PC-3 (cell line): ENCODE results near the gene SLCO4C1. TPM values are rescaled to one million over a fixed set of nuclear protein-coding genes. Genes with fewer than 3 reads are reported as not detected.

ENCODE experiments used
- ATAC-seq: fragments of 200-7000 bp; cut with Tn5 transposase; 2 replicates; pipeline ENCODE4 v1.9.1; 2020; ENCODE audit warnings: mild to moderate bottlenecking, moderate library complexity
- BruUV-seq: library from RNA; stranded (reverse); fragments of 400-500 nt; replicated peaks from 2 replicates; lab custom pipeline; 2021; lab: Mats Ljungman, UMichigan
- CTCF ChIA-PET: fragments of 300-600 bp; sonication (Branson Sonifier 250); formaldehyde crosslinking; loops from one replicate; lab custom pipeline; 2022; ENCODE audit warnings: antibody characterized with exemption; lab: Charles Lee
- POLR2A ChIA-PET: fragments of 300-600 bp; sonication (Branson Sonifier 250); formaldehyde crosslinking; loops from one replicate; lab custom pipeline; 2022; ENCODE audit warnings: antibody characterized with exemption; ENCODE audit not compliant: unreplicated experiment; lab: Charles Lee
- DNase-seq: peaks from one replicate; pipeline ENCODE4 v3.0.0-alpha.2; 2015
- H2AFZ ChIP-seq: fragments of 300-600 bp; sonication (generic); 2 replicates; pipeline ENCODE4 v1.6.0; 2016; ENCODE audit warnings: antibody characterized with exemption, low read length
- H3F3A ChIP-seq: fragments of 300-600 bp; sonication (generic); one replicate; pipeline ENCODE4 v1.6.0; 2017; ENCODE audit warnings: antibody characterized with exemption, low read length, control low read depth, mild to moderate bottlenecking; ENCODE audit not compliant: unreplicated experiment
- H3K27ac ChIP-seq: fragments of 300-600 bp; sonication (generic); 2 replicates; pipeline ENCODE4 v1.5.1; 2016; ENCODE audit warnings: mild to moderate bottlenecking, low read length
- H3K27me3 ChIP-seq: fragments of 300-600 bp; sonication (generic); 2 replicates; pipeline ENCODE4 v1.6.1; 2016; ENCODE audit warnings: low read length, mixed read lengths
- H3K36me3 ChIP-seq: fragments of 300-600 bp; sonication (generic); 2 replicates; pipeline ENCODE4 v1.6.1; 2016; ENCODE audit warnings: low read depth, mixed run types, low read length, mixed read lengths
- H3K4me1 ChIP-seq: fragments of 300-600 bp; sonication (generic); 2 replicates; pipeline ENCODE4 v1.5.1; 2016; ENCODE audit warnings: low read length; ENCODE audit not compliant: insufficient read depth
- H3K4me2 ChIP-seq: fragments of 300-600 bp; sonication (generic); 2 replicates; pipeline ENCODE4 v1.6.0; 2016; ENCODE audit warnings: low read length
- H3K4me3 ChIP-seq: fragments of 300-600 bp; sonication (generic); 2 replicates; pipeline ENCODE4 v1.5.1; 2016; ENCODE audit warnings: mild to moderate bottlenecking, low read length, mixed read lengths
- H3K79me2 ChIP-seq: fragments of 300-600 bp; sonication (generic); 2 replicates; pipeline ENCODE4 v1.6.1; 2017; ENCODE audit warnings: low read length, mixed read lengths
- H3K9ac ChIP-seq: fragments of 300-600 bp; sonication (generic); 2 replicates; pipeline ENCODE4 v1.6.0; 2016; ENCODE audit warnings: mild to moderate bottlenecking, low read length
- H3K9me2 ChIP-seq: fragments of 300-600 bp; sonication (generic); replicated peaks from 2 replicates; pipeline ENCODE4 v1.6.1; 2016; ENCODE audit warnings: mixed run types, low read length, mixed read lengths
- H3K9me3 ChIP-seq: fragments of 300-600 bp; sonication (generic); 2 replicates; pipeline ENCODE4 v1.6.1; 2016; ENCODE audit warnings: low read length, mixed read lengths
- H4K20me1 ChIP-seq: fragments of 300-600 bp; sonication (generic); 2 replicates; pipeline ENCODE4 v1.6.1; 2016; ENCODE audit warnings: low read length, mixed read lengths
- EZH2 ChIP-seq: fragments of 300-600 bp; sonication (generic); IDR thresholded peaks from one replicate; pipeline ENCODE4 v1.6.1; 2017; ENCODE audit warnings: antibody characterized with exemption, mild to moderate bottlenecking, low read length; ENCODE audit not compliant: unreplicated experiment
- EZH2phosphoT487 ChIP-seq: fragments of 300-600 bp; sonication (generic); IDR thresholded peaks from 2 replicates; pipeline ENCODE4 v1.6.1; 2018; ENCODE audit warnings: mild to moderate bottlenecking, antibody characterized with exemption, low read length, borderline replicate concordance
- intact Hi-C: fragments of 100-400 bp; cut with micrococcal nuclease; formaldehyde crosslinking; loops from 2 replicates; pipeline ENCODE4 v1.9.0; 2023
- total RNA-seq: library from RNA; depleted of rRNA; stranded (reverse); fragments of >200 nt; gene quantifications from 2 replicates; pipeline ENCODE4 v1.2.3, GENCODE V29; 2014
- TF ChIP-seq, protein P1 (sequence below): fragments of 300-600 bp; sonication (generic); conservative IDR thresholded peaks from 2 replicates; pipeline ENCODE4 v1.5.1; 2017; ENCODE audit warnings: antibody characterized with exemption, low read depth, mild to moderate bottlenecking, low read length

Gene SLCO4C1
- total RNA-seq, 1 experiment from 2014 or later = not detected

DNA sequence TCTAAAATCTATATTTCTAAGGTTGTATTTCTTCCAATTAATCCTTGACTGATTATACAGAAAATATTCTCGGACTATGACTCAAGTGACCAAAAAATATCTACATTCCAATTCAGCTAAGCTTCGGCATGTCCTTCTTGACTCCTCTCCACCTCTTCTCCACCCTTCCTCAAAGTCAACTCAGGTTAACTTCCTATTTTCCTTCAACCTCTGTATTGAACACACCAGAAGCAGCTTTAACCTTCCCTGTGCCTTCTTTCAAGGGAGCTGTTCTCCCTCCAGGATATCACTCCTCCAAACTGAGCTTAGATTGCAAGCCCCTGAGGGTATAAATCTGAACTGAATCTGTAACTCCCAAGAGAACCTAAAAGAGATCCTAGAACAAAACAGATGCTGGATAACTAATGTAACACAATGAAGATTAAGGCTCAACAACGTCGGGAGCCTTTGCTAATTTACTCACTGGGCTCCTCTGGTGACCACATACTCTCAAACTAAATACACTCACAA, 1.1 kb downstream of the SLCO4C1 start:
- Histone ChIP-seq H3K36me3 (no peaks in the 10 kb centered on the region), H2AFZ (no peak overlapping the region), H3K9me2 (no peaks in the 10 kb centered on the region), H3K4me1 (no peaks in the 10 kb centered on the region), H3K27ac (no peak overlapping the region), H3K4me3 (no peak overlapping the region), H3K9ac (no peak overlapping the region), H4K20me1 (no peaks in the 10 kb centered on the region), H3K9me3 (no peaks in the 10 kb centered on the region), H3K79me2 (no peaks in the 10 kb centered on the region), H3K27me3 (peaks cover 24% of the 10 kb centered on the region), H3K4me2 (no peak overlapping the region), H3F3A (no peaks in the 10 kb centered on the region)
- no TSS peak for BruUV-seq
- intact Hi-C loops = no loop called here
- ChIA-PET CTCF (no interaction called here), POLR2A (interaction anchor here (0.7 kb wide), 1 partner anchor 98 kb away, joined by 3 read pairs; no protein-coding TSS in a partner anchor)
- no peak for ATAC-seq
- DNase-seq = no peak
- TF ChIP-seq EZH2phosphoT487 (no peak), EZH2 (no peak)
- TF ChIP-seq, protein P1, sequence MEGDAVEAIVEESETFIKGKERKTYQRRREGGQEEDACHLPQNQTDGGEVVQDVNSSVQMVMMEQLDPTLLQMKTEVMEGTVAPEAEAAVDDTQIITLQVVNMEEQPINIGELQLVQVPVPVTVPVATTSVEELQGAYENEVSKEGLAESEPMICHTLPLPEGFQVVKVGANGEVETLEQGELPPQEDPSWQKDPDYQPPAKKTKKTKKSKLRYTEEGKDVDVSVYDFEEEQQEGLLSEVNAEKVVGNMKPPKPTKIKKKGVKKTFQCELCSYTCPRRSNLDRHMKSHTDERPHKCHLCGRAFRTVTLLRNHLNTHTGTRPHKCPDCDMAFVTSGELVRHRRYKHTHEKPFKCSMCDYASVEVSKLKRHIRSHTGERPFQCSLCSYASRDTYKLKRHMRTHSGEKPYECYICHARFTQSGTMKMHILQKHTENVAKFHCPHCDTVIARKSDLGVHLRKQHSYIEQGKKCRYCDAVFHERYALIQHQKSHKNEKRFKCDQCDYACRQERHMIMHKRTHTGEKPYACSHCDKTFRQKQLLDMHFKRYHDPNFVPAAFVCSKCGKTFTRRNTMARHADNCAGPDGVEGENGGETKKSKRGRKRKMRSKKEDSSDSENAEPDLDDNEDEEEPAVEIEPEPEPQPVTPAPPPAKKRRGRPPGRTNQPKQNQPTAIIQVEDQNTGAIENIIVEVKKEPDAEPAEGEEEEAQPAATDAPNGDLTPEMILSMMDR = no peak

DNA sequence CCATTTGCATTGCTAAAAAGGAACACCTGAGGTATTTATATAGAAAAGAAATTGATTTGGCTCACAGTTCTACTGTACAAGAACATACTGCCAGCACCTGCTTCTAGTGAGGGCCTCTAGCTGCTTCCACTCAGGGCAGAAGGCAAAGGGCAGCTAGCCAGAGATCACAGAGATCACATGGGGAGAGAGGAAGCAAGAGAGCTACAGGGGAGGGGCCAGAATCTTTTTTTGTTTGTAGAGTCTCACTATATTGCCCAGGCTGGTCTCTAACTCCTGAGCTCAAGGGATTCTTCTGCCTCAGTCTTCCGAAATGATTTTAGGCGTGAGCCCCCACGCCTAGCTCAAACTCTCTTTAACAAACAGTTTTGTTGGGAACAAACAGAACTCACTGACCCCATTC, 6.1 kb downstream of the SLCO4C1 start:
- Histone ChIP-seq H3K79me2 (no peaks in the 10 kb centered on the region), H3K9me3 (no peaks in the 10 kb centered on the region), H3K4me1 (no peaks in the 10 kb centered on the region), H3K9ac (no peak overlapping the region), H4K20me1 (no peaks in the 10 kb centered on the region), H3K27ac (no peak overlapping the region), H3K4me2 (no peak overlapping the region), H3K4me3 (no peak overlapping the region), H3K36me3 (no peaks in the 10 kb centered on the region), H3K27me3 (peaks cover 11% of the 10 kb centered on the region; the same call in 1 of the 2 replicates), H3K9me2 (no peaks in the 10 kb centered on the region), H3F3A (no peaks in the 10 kb centered on the region), H2AFZ (no peak overlapping the region)
- ATAC-seq (no peak), DNase-seq (no peak)
- TF ChIP-seq, protein P1 = no peak
- intact Hi-C loops = no loop called here
- no TSS peak for BruUV-seq
- CTCF ChIA-PET = no interaction called here
- POLR2A ChIA-PET = no interaction called here

DNA sequence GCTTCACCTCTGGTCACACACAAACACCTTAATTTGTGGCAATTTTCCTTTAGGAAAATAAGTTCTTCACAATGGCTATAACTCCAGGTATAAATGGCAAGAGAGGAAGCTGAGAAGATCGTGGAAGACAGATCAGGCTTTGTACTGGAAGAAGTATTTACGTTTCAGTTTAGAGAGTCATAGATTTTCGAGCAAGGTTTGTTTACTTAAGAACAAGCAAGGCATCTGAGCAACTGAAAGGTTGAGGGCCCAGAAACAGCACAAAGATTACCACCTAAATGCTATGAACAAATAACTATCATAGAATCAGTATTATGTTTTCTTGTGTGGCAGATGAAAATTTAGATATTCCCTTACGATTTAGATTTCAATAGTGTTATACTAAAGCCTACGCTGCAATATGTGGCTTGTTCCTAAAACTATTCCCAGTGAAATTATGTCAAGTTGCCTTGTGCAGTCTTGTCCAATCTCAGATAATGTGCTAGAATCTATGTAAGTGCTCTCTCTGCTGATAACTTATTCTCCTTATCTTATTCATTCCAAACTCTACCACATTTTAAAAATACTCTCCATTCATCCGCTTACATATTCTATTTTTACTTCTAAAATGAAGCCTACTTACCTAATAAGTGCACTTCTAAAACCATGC, 6.7 kb downstream of the SLCO4C1 start:
- no peaks in the 10 kb centered on the region for H3K79me2 ChIP-seq
- no peak overlapping the region for H3K27ac ChIP-seq
- 0 out of 2 replicates have a peak overlapping the region, but pooled peaks have one; percentile 4 for H3K4me2 ChIP-seq
- POLR2A ChIA-PET = no interaction called here
- H2AFZ ChIP-seq = no peak overlapping the region
- no peaks in the 10 kb centered on the region for H3K4me1 ChIP-seq
- H3K36me3 ChIP-seq = no peaks in the 10 kb centered on the region
- H4K20me1 ChIP-seq = no peaks in the 10 kb centered on the region
- intact Hi-C loops = no loop called here
- 0 out of 2 replicates have a peak, but pooled peaks cover 10% of the 10 kb centered on the region for H3K27me3 ChIP-seq
- no peaks in the 10 kb centered on the region for H3K9me2 ChIP-seq
- BruUV-seq = no TSS peak
- ATAC-seq (no peak; the same call in 1 of the 2 replicates), DNase-seq (peak; percentile 16)
- CTCF ChIA-PET = no interaction called here
- no peak for TF ChIP-seq EZH2phosphoT487
- TF ChIP-seq, protein P1 = no peak
- TF ChIP-seq EZH2 = no peak
- H3K4me3 ChIP-seq = no peak overlapping the region
- H3F3A ChIP-seq = no peaks in the 10 kb centered on the region
- H3K9me3 ChIP-seq = no peaks in the 10 kb centered on the region
- H3K9ac ChIP-seq = no peak overlapping the region
